Measurements from ENCODE around the gene RALGAPA2. TPM values are rescaled to one million over a fixed set of nuclear protein-coding genes. Genes with fewer than 3 reads are reported as not detected.

The RALGAPA2 gene
- total RNA-seq, 1 experiment from 2014 or later: 10.8 TPM

- TF ChIP-seq, protein P1, sequence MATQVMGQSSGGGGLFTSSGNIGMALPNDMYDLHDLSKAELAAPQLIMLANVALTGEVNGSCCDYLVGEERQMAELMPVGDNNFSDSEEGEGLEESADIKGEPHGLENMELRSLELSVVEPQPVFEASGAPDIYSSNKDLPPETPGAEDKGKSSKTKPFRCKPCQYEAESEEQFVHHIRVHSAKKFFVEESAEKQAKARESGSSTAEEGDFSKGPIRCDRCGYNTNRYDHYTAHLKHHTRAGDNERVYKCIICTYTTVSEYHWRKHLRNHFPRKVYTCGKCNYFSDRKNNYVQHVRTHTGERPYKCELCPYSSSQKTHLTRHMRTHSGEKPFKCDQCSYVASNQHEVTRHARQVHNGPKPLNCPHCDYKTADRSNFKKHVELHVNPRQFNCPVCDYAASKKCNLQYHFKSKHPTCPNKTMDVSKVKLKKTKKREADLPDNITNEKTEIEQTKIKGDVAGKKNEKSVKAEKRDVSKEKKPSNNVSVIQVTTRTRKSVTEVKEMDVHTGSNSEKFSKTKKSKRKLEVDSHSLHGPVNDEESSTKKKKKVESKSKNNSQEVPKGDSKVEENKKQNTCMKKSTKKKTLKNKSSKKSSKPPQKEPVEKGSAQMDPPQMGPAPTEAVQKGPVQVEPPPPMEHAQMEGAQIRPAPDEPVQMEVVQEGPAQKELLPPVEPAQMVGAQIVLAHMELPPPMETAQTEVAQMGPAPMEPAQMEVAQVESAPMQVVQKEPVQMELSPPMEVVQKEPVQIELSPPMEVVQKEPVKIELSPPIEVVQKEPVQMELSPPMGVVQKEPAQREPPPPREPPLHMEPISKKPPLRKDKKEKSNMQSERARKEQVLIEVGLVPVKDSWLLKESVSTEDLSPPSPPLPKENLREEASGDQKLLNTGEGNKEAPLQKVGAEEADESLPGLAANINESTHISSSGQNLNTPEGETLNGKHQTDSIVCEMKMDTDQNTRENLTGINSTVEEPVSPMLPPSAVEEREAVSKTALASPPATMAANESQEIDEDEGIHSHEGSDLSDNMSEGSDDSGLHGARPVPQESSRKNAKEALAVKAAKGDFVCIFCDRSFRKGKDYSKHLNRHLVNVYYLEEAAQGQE (IDR thresholded peaks at IDR 0.05; ENCODE audit: low read depth): no peak
- TF ChIP-seq JUND (IDR thresholded peaks at IDR 0.05): no peak
- TF ChIP-seq ZFX (IDR thresholded peaks at IDR 0.05): no peak
These were observed 230.0 kb downstream of the RALGAPA2 start (continued) for GRCh38 chr20:20482453-20482852.

DNA sequence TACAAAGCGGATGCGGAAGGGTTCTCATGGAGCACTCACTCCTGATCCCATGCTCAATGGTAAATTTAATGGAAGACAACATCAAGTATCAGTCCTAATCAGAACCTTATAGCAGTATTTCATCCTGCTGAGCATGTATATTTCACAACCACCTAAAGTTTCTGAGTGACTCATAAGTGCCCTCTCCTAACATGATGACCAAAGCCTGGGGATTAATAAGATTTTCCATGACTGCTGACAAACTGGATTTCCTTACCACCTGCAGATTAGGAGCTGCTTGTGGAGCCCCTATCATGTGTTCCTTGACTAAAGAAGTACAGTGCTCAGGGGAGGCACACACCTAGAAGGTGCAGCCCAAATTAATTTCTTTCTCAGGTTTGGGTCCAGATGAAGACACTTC lies 231.8 kb downstream of the RALGAPA2 start:
- no peaks in the 10 kb centered on the region for H3K36me3 ChIP-seq (ENCODE audit: control insufficient read depth in 1 of 2, insufficient read depth in 2 of 2, low read length in 2 of 2)
- POLR2A ChIA-PET: no interaction called here
- H3K9me3 ChIP-seq (ENCODE audit: control insufficient read depth in 1 of 2, insufficient read depth in 1 of 2, low read depth in 1 of 2, low read length in 2 of 2): no peaks in the 10 kb centered on the region
- H3K4me2 ChIP-seq (ENCODE audit: low read length): no peak overlapping the region
- H3K79me2 ChIP-seq (ENCODE audit: insufficient read depth, low read length): no peaks in the 10 kb centered on the region
- ATAC-seq (no peak), DNase-seq (ENCODE audit: low read depth, low spot score) (peak; percentile 15)
- TF ChIP-seq POLR2AphosphoS5 (IDR thresholded peaks at IDR 0.05; ENCODE audit: low read depth, low read length) (no peak), JUND (IDR thresholded peaks at IDR 0.05) (peak; percentile 48), CBX3 (IDR thresholded peaks at IDR 0.05; ENCODE audit: low read depth) (no peak), SRF (IDR thresholded peaks at IDR 0.05; ENCODE audit: low read depth) (no peak), CTCF (IDR thresholded peaks at IDR 0.05 in 2 of 3, conservative IDR thresholded peaks at IDR 0.05 in 1 of 3; ENCODE audit: borderline replicate concordance in 1 of 3, insufficient read depth in 1 of 3, low read depth in 2 of 3, low read length in 2 of 3) (no peak), POLR2A (IDR thresholded peaks at IDR 0.05; ENCODE audit: borderline replicate concordance, extremely low read depth, insufficient read depth, insufficient read length) (no peak), CEBPB (IDR thresholded peaks at IDR 0.05; ENCODE audit: low read depth) (peak; percentile 78), FOSL1 (IDR thresholded peaks at IDR 0.05; ENCODE audit: low read depth) (peak; percentile 65), SP1 (IDR thresholded peaks at IDR 0.05; ENCODE audit: low read depth) (peak; percentile 29; the same call in 1 of the 2 replicates)
- TF ChIP-seq, protein P2, sequence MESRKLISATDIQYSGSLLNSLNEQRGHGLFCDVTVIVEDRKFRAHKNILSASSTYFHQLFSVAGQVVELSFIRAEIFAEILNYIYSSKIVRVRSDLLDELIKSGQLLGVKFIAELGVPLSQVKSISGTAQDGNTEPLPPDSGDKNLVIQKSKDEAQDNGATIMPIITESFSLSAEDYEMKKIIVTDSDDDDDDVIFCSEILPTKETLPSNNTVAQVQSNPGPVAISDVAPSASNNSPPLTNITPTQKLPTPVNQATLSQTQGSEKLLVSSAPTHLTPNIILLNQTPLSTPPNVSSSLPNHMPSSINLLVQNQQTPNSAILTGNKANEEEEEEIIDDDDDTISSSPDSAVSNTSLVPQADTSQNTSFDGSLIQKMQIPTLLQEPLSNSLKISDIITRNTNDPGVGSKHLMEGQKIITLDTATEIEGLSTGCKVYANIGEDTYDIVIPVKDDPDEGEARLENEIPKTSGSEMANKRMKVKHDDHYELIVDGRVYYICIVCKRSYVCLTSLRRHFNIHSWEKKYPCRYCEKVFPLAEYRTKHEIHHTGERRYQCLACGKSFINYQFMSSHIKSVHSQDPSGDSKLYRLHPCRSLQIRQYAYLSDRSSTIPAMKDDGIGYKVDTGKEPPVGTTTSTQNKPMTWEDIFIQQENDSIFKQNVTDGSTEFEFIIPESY (IDR thresholded peaks at IDR 0.05; ENCODE audit: extremely low read depth, insufficient replicate concordance, low read length): no peak
- H3K9ac ChIP-seq (ENCODE audit: low read length): no peak overlapping the region
- no peak overlapping the region for H2AFZ ChIP-seq (ENCODE audit: low read depth, low read length, poor library complexity, severe bottlenecking)
- no peaks in the 10 kb centered on the region for H3K9me2 ChIP-seq (ENCODE audit: insufficient read depth)
- BruUV-seq (replicated peaks): no TSS peak
- no peaks in the 10 kb centered on the region for H4K20me1 ChIP-seq (ENCODE audit: insufficient read depth)
- H3K27ac ChIP-seq (ENCODE audit: low read depth, low read length): no peak overlapping the region
- H3K4me1 ChIP-seq (ENCODE audit: control insufficient read depth in 1 of 2, insufficient read depth in 2 of 2, low read length in 2 of 2): peaks cover 0 to 8% of the 10 kb centered on the region in 2 experiments; a peak in 1 of 4 replicates
- CTCF ChIA-PET: no interaction called here
- no peaks in the 10 kb centered on the region for H3K27me3 ChIP-seq (ENCODE audit: insufficient read depth, low read length)
- intact Hi-C loops (cut with micrococcal nuclease): no loop called here
- RAD21 ChIA-PET (ENCODE audit: low non-redundant PET in 1 of 2, low total read pairs in 2 of 2, uncharacterized antibody in 2 of 2, unreplicated experiment in 2 of 2): no interaction called here
- no peak overlapping the region for H3K4me3 ChIP-seq (replicated peaks in 1 of 2; ENCODE audit: low read depth in 1 of 2, low read length in 2 of 2)

Measured in HCT116 (cell line).